NCI-H187 treated with DMSO at 0.1 percent for 48 hours (cell line): ENCODE measurements around the gene SEMA6C.
"Not testable (repeated sequence)": the region's sequence is repeated elsewhere in the genome, so short reads cannot be mapped to it uniquely, and the experiment has no call there.

ENCODE experiments used
- DNase-seq: peaks from one replicate; lab custom pipeline; 2025; lab: John Stamatoyannopoulos, UW

SEMA6C gene

GRCh38 chr1:151146412-151147131 lies at the start of gene SEMA6C:
TSS of gene SEMA6C (minus strand) at chr1:151146631. CDS start at chr1:151142621, 4,010 bp downstream.
- peak; percentile 94 for DNase-seq

GRCh38 chr1:151194894-151195594 lies 48.6 kb upstream of the SEMA6C start:
- DNase-seq = not testable (repeated sequence)

- no peak for DNase-seq
Measured at GRCh38 chr1:151193856-151194255, 47.4 kb upstream of the SEMA6C start.

GRCh38 chr1:151193304-151193703 lies 46.9 kb upstream of the SEMA6C start:
- no peak for DNase-seq

- no peak for DNase-seq
Measured at GRCh38 chr1:151192047-151192446, 45.6 kb upstream of the SEMA6C start.

- peak; percentile 96 for DNase-seq
Measured at GRCh38 chr1:151189637-151190445, 43.4 kb upstream of the SEMA6C start, which contains the start of gene VPS72. TSS of gene VPS72 (minus strand) at chr1:151190197. CDS start at chr1:151190121, 76 bp downstream.

- DNase-seq = not testable (repeated sequence)
Measured at GRCh38 chr1:151188667-151189066, 42.2 kb upstream of the SEMA6C start.

GRCh38 chr1:151187205-151187604 lies 40.8 kb upstream of the SEMA6C start:
- no peak for DNase-seq

GRCh38 chr1:151184211-151184610 lies 37.8 kb upstream of the SEMA6C start:
- no peak for DNase-seq

GRCh38 chr1:151176514-151177045 lies 30.1 kb upstream of the SEMA6C start:
- no peak for DNase-seq

GRCh38 chr1:151175863-151176262 lies 29.4 kb upstream of the SEMA6C start, which contains the start of gene TMOD4:
TSS of gene TMOD4 (minus strand) at chr1:151175981. CDS start at chr1:151174875, 1,106 bp downstream.
- DNase-seq = no peak

GRCh38 chr1:151175041-151175741 lies 28.8 kb upstream of the SEMA6C start:
- DNase-seq = no peak

- DNase-seq = no peak
Measured at GRCh38 chr1:151171190-151171589, 24.8 kb upstream of the SEMA6C start.

GRCh38 chr1:151167116-151167515 lies 20.7 kb upstream of the SEMA6C start:
- DNase-seq = no peak

- DNase-seq = no peak
Measured at GRCh38 chr1:151166505-151166956, 20.1 kb upstream of the SEMA6C start.

- peak; percentile 99 for DNase-seq
Measured at GRCh38 chr1:151165738-151166504, 19.5 kb upstream of the SEMA6C start, which contains the start of the genes LYSMD1 and SCNM1. TSS of gene LYSMD1 (minus strand) at chr1:151165902. CDS start at chr1:151165258, 644 bp downstream. TSS of gene SCNM1 (plus strand) at chr1:151166144. CDS start at chr1:151166153, 9 bp downstream.

GRCh38 chr1:151165281-151165737 lies 18.9 kb upstream of the SEMA6C start:
- DNase-seq = no peak

- DNase-seq = no peak
Measured at GRCh38 chr1:151164732-151165280, 18.4 kb upstream of the SEMA6C start.

- no peak for DNase-seq
Measured at GRCh38 chr1:151159373-151159772, 12.9 kb upstream of the SEMA6C start.

GRCh38 chr1:151158751-151159251 lies 12.4 kb upstream of the SEMA6C start:
- no peak for DNase-seq
